GM10266 (cell line): Measurements from ENCODE around the gene TCP11L1.

Experiments
- DNase-seq: peaks from one replicate; pipeline ENCODE4 v3.0.0; 2012; ENCODE audit errors: extremely low spot score
- CTCF ChIP-seq: IDR thresholded peaks from 2 replicates; pipeline ENCODE4 v1.5.1; 2012; ENCODE audit warnings: mild to moderate bottlenecking, low read depth; ENCODE audit not compliant: control insufficient read depth, insufficient read depth; ENCODE audit errors: missing control alignments

Gene TCP11L1

GRCh38 chr11:33033493-33033892 lies 5.9 kb upstream of the TCP11L1 start:
- TF ChIP-seq CTCF: no peak
- no peak for DNase-seq

GRCh38 chr11:33035011-33035410 lies 4.4 kb upstream of the TCP11L1 start:
- TF ChIP-seq CTCF: no peak
- DNase-seq: no peak

- no peak for TF ChIP-seq CTCF
- DNase-seq: peak; percentile 73
Measured at GRCh38 chr11:33040033-33040861, 875 bp downstream of the TCP11L1 start.

GRCh38 chr11:33040862-33041453 lies 1.6 kb downstream of the TCP11L1 start:
- TF ChIP-seq CTCF: no peak
- DNase-seq: peak; percentile 30

GRCh38 chr11:33043221-33043830 lies 4.0 kb downstream of the TCP11L1 start:
- no peak for DNase-seq
- TF ChIP-seq CTCF: no peak

GRCh38 chr11:33044285-33044756 lies 4.9 kb downstream of the TCP11L1 start:
- TF ChIP-seq CTCF: no peak

More at GRCh38 chr11:33044285-33044756, 4.9 kb downstream of the TCP11L1 start:
- no peak for DNase-seq
